Fibroblast of mammary gland (primary cell): ENCODE results near the gene SRGAP3.
A peak's percentile ranks its signal among the peaks of the same experiment; 100 is the strongest.

Experiments used
- DNase-seq: peaks from one replicate; pipeline ENCODE4 v3.0.0-alpha.2; 2010; ENCODE audit warnings: low read depth
- H3K4me3 ChIP-seq: 2 replicates; pipeline ENCODE4 v1.5.1; 2011; ENCODE audit warnings: low read depth, mild to moderate bottlenecking, low read length, moderate library complexity; ENCODE audit not compliant: control insufficient read depth
- CTCF ChIP-seq: conservative IDR thresholded peaks from 2 replicates; pipeline ENCODE4 v1.5.1; 2011; ENCODE audit warnings: low read depth, low read length, inconsistent platforms; ENCODE audit not compliant: control insufficient read depth, insufficient read depth

The SRGAP3 gene

GRCh38 chr3:9229879-9230278 is 19.6 kb downstream of the SRGAP3 start:
- no peak for TF ChIP-seq CTCF

GRCh38 chr3:9229325-9229724 is 20.1 kb downstream of the SRGAP3 start:
- no peak overlapping the region for H3K4me3 ChIP-seq
- DNase-seq: no peak
- TF ChIP-seq CTCF: no peak

More at GRCh38 chr3:9229879-9230278, 19.6 kb downstream of the SRGAP3 start:
- DNase-seq: no peak
- no peak overlapping the region for H3K4me3 ChIP-seq

- no peak for TF ChIP-seq CTCF
- H3K4me3 ChIP-seq: no peak overlapping the region
These were observed 23.1 kb downstream of the SRGAP3 start for GRCh38 chr3:9226326-9226725.

GRCh38 chr3:9225268-9225667 is 24.2 kb downstream of the SRGAP3 start:
- no peak overlapping the region for H3K4me3 ChIP-seq
- no peak for TF ChIP-seq CTCF
- DNase-seq: no peak

More at GRCh38 chr3:9226326-9226725, 23.1 kb downstream of the SRGAP3 start:
- DNase-seq: peak; percentile 75

- H3K4me3 ChIP-seq: no peak overlapping the region
- peak; percentile 19 for DNase-seq
- no peak for TF ChIP-seq CTCF
These were observed 25.0 kb downstream of the SRGAP3 start for GRCh38 chr3:9224490-9224889.

- no peak for TF ChIP-seq CTCF
- H3K4me3 ChIP-seq: no peak overlapping the region
- no peak for DNase-seq
These were observed 25.8 kb downstream of the SRGAP3 start for GRCh38 chr3:9223672-9224071.
